Fibroblast of villous mesenchyme (primary cell): Measurements from ENCODE around the gene PPRC1. TPM values are rescaled to one million over a fixed set of nuclear protein-coding genes. Genes with fewer than 3 reads are reported as not detected.

Experiments used
- DNase-seq: peaks from one replicate; pipeline ENCODE4 v3.0.0-alpha.2; 2010; ENCODE audit warnings: low read depth
- H3K4me3 ChIP-seq: 2 replicates; pipeline ENCODE4 v1.5.1; 2011; ENCODE audit warnings: low read depth, mild to moderate bottlenecking, low read length
- CTCF ChIP-seq: IDR thresholded peaks from 2 replicates; pipeline ENCODE4 v1.5.1; 2012; ENCODE audit warnings: low read depth, mild to moderate bottlenecking, low read length; ENCODE audit not compliant: insufficient read depth
- total RNA-seq: library from RNA; depleted of rRNA; stranded (reverse); fragments of >200 nt; gene quantifications from 2 replicates; pipeline ENCODE4 v1.2.3, GENCODE V29; 2012

Gene PPRC1
- total RNA-seq, 1 donor, result 28.5 TPM

GRCh38 chr10:102146971-102147428 lies 14.2 kb downstream of the PPRC1 start:
- H3K4me3 ChIP-seq, result no peak overlapping the region
- no peak for TF ChIP-seq CTCF
- DNase-seq, result no peak

DNA sequence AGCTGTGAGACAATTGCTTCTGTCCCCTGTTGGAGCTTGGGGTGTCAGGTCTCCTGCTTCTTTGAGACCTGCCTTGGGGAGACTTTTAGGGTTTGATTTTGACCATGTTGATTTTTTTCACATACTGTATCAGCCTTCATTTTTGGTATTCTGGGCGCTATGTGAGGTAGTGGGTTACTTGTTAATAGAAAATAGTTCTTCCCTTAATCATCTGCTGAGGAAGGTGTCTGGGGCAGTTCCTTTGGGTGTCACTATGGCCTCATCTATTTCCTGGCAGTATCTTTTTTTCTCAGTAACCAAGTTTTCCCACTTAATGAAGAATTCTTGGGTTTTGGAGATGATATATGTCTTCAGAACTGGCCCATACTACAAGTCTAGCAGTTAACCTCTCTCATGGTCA lies 14.7 kb downstream of the PPRC1 start:
- H3K4me3 ChIP-seq, result no peak overlapping the region
- TF ChIP-seq CTCF, result no peak
- DNase-seq, result no peak

DNA sequence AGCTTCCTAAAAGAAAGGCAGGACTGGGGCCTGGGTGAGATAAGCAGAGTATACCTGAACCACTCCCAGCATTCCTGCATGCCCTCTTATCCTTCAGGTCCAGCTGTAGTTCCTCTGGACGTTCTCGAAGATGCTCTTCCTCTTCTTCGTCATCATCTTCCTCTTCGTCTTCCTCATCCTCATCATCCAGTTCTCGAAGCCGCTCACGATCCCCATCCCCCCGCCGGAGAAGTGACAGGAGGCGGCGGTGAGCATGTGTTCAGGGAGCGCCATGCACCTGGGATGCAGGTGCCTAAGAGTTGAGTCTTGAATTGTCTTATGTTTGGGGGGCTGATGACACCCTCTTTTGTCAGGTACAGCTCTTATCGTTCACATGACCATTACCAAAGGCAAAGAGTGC lies 15.4 kb downstream of the PPRC1 start:
- TF ChIP-seq CTCF, result no peak
- H3K4me3 ChIP-seq, result no peak overlapping the region
- DNase-seq, result no peak

DNA sequence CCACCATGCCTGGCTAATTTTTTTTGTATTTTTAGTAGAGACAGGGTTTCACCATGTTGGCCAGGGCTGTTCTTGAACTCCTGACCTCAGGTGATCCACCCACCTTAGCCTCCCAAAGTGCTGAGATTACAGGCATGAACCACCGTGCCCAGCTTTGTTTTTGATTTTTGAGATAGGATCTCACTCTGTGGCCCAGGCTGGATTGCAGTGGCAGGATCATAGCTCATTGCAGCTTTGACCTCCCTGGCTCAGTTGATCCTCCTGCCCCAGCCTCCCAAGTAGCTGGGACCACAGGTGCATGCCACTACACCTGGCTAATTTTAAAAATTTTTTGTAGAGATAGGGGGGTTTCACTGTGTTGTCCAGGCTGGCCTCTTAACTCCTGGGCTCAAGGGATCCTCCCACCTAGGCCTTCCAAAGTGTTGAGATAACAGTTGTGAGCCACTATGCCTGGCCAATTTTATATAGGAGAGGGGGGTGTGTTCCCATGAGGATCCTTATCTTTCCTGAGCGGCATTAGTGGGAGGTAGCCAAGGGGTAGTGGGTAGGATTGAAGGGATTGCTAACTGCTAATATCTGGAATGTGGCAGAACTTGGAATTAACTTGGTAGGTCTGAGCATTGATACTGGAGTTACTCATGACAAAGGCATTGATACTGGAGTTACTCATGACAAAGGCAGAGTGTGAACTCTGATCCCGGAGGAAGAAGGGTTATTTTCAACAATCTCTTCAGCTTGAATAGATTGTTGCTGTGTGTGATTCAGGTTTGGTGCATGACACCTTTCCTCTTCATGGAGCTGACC lies 18.3 kb downstream of the PPRC1 start:
- DNase-seq, result peak; percentile 39
- no peak for TF ChIP-seq CTCF
- H3K4me3 ChIP-seq, result peak overlapping the region; percentile 97

GRCh38 chr10:102151774-102152544 lies 19.1 kb downstream of the PPRC1 start, which contains the start of gene NOLC1:
Gene NOLC1 (plus strand): TSS chr10:102152389. CDS start chr10:102152411, 22 bp downstream.
- peak within 1 kb of the TSS; percentile 97 for H3K4me3 ChIP-seq
- peak; percentile 100 for DNase-seq
- no peak for TF ChIP-seq CTCF

- peak overlapping the region; percentile 97 for H3K4me3 ChIP-seq
- DNase-seq, result peak; percentile 47
- TF ChIP-seq CTCF, result no peak
Observed at GRCh38 chr10:102152545-102152890, 19.7 kb downstream of the PPRC1 start.
